Endothelial cell of umbilical vein (primary cell): ENCODE data around the gene CCER1. TPM values are rescaled to one million over a fixed set of nuclear protein-coding genes. Genes with fewer than 3 reads are reported as not detected.
A peak's percentile ranks its signal among the peaks of the same experiment; 100 is the strongest.

Experiments used
- BruUV-seq: library from RNA; stranded (reverse); fragments of 400-500 nt; replicated peaks from 2 replicates; lab custom pipeline; 2021; lab: Mats Ljungman, UMichigan
- CTCF ChIA-PET: fragments of 300-600, 350-600 bp; sonication (Branson Sonifier 250); formaldehyde crosslinking; loops from one replicate; lab custom pipeline; 2021; ENCODE audit warnings: antibody characterized with exemption, inconsistent platforms; lab: Charles Lee
- POLR2A ChIA-PET: fragments of 300-600, 350-600 bp; sonication (Branson Sonifier 250); formaldehyde crosslinking; loops from one replicate; lab custom pipeline; 2021; ENCODE audit warnings: antibody characterized with exemption, inconsistent platforms; lab: Charles Lee
- DNase-seq: peaks from one replicate; pipeline ENCODE4 v3.0.0-alpha.2; 2011; ENCODE audit warnings: low read depth, low spot score
- FAIRE-seq: peaks from 2 replicates; lab custom pipeline; 2011; peaks lifted over from hg19 to GRCh38; lab: Jason Lieb, UNC
- H2AFZ ChIP-seq: 2 replicates; pipeline ENCODE4 v1.6.0; 2012; ENCODE audit warnings: low read depth, low read length, control low read depth, inconsistent platforms
- H3K27ac ChIP-seq: 2 replicates; pipeline ENCODE4 v1.5.1; 2011; ENCODE audit warnings: low read depth, mild to moderate bottlenecking, control low read depth, low read length, moderate library complexity; ENCODE audit not compliant: insufficient read depth
- H3K27me3 ChIP-seq, 2 experiments: 2 replicates each; pipeline versions ENCODE4 v1.6.0 to v1.6.1; 2011; ENCODE audit warnings: low read length in 2 of 2, mixed read lengths in 1 of 2; ENCODE audit not compliant: control insufficient read depth in 2 of 2, insufficient read depth in 2 of 2
- H3K36me3 ChIP-seq, 2 experiments: 2 replicates in 1 of 2; 3 replicates in 1 of 2; pipeline ENCODE4 v1.5.1; 2011; ENCODE audit warnings: low read length in 2 of 2, mild to moderate bottlenecking in 1 of 2, moderate library complexity in 1 of 2; ENCODE audit not compliant: control insufficient read depth in 2 of 2, insufficient read depth in 2 of 2; ENCODE audit errors: extremely low read depth in 1 of 2
- H3K4me1 ChIP-seq: 3 replicates; pipeline ENCODE4 v1.5.1; 2011; ENCODE audit warnings: mild to moderate bottlenecking, low read length; ENCODE audit not compliant: control insufficient read depth, insufficient read depth; ENCODE audit errors: extremely low read depth
- H3K4me2 ChIP-seq: 2 replicates; pipeline ENCODE4 v1.6.1; 2011; ENCODE audit warnings: low read length, control low read depth, mixed read lengths; ENCODE audit not compliant: insufficient read depth
- H3K4me3 ChIP-seq, 3 experiments: fragments of 200-600 bp in 1 of 3; sonication (generic), shearing (Covaris generic) in 1 of 3; replicated peaks in 1 of 3; 2 replicates each; pipeline ENCODE4 v1.5.1; 2011 to 2016; ENCODE audit warnings: control low read depth in 3 of 3, low read length in 3 of 3, mild to moderate bottlenecking in 2 of 3, inconsistent platforms in 1 of 3, low read depth in 1 of 3, moderate library complexity in 1 of 3; ENCODE audit not compliant: insufficient read depth in 1 of 3
- H3K79me2 ChIP-seq: 2 replicates; pipeline ENCODE4 v1.6.0; 2012; ENCODE audit warnings: low read length, inconsistent platforms; ENCODE audit not compliant: control insufficient read depth, insufficient read depth
- H3K9ac ChIP-seq: replicated peaks from 2 replicates; pipeline ENCODE3; 2011; ENCODE audit warnings: low read length, control low read depth; ENCODE audit not compliant: insufficient read depth; ENCODE audit errors: extremely low read depth
- H3K9me1 ChIP-seq: replicated peaks from 3 replicates; pipeline ENCODE4 v1.6.0; 2011; ENCODE audit warnings: mild to moderate bottlenecking, low read length; ENCODE audit not compliant: control insufficient read depth, insufficient read depth; ENCODE audit errors: extremely low read depth
- H3K9me3 ChIP-seq: replicated peaks from 2 replicates; pipeline ENCODE4 v1.5.1; 2012; ENCODE audit warnings: low read length, inconsistent platforms; ENCODE audit not compliant: control insufficient read depth, insufficient read depth
- H4K20me1 ChIP-seq: replicated peaks from 2 replicates; pipeline ENCODE3; 2011; ENCODE audit warnings: mild to moderate bottlenecking, low read length; ENCODE audit not compliant: control insufficient read depth, insufficient read depth; ENCODE audit errors: extremely low read depth
- CTCF ChIP-seq, 2 donors: IDR thresholded peaks; 1 replicate in 1 of 2; 2 replicates in 1 of 2; pipeline ENCODE4 v1.5.1; 2011; ENCODE audit warnings: low read length in 2 of 2, mild to moderate bottlenecking in 2 of 2, moderate library complexity in 2 of 2, control low read depth in 1 of 2, inconsistent platforms in 1 of 2, low read depth in 1 of 2; ENCODE audit not compliant: insufficient read depth in 1 of 2; ENCODE audit errors: extremely low read depth in 1 of 2
- EZH2 ChIP-seq: IDR thresholded peaks from 2 replicates; pipeline ENCODE4 v1.6.1; 2012; ENCODE audit warnings: borderline replicate concordance, low read depth, mild to moderate bottlenecking, moderate library complexity, low read length, inconsistent platforms; ENCODE audit not compliant: severe bottlenecking
- FOS ChIP-seq: IDR thresholded peaks from 2 replicates; pipeline ENCODE4 v1.6.1; 2011; ENCODE audit warnings: mild to moderate bottlenecking, low read length, moderate library complexity, borderline replicate concordance; ENCODE audit not compliant: insufficient read depth
- GATA2 ChIP-seq: IDR thresholded peaks from 2 replicates; pipeline ENCODE4 v1.7.0; 2011; ENCODE audit warnings: low read depth, mild to moderate bottlenecking, moderate library complexity, mixed read lengths, low read length; ENCODE audit not compliant: insufficient read length, insufficient read depth
- JUN ChIP-seq: IDR thresholded peaks from 2 replicates; pipeline ENCODE4 v1.6.1; 2011; ENCODE audit warnings: borderline replicate concordance, low read depth; ENCODE audit not compliant: insufficient read length, insufficient read depth
- MAX ChIP-seq: IDR thresholded peaks from 2 replicates; pipeline ENCODE4 v1.6.1; 2011; ENCODE audit not compliant: insufficient read depth, insufficient read length
- MYC ChIP-seq: IDR thresholded peaks from one replicate; pipeline ENCODE4 v1.6.1; 2011; ENCODE audit warnings: mild to moderate bottlenecking, low read depth, low read length
- POLR2A ChIP-seq: IDR thresholded peaks from 2 replicates; pipeline ENCODE4 v1.6.1; 2012; ENCODE audit warnings: low read depth, mild to moderate bottlenecking, control low read depth, low read length
- POLR2AphosphoS5 ChIP-seq: IDR thresholded peaks from 2 replicates; pipeline ENCODE4 v1.6.1; 2012; ENCODE audit warnings: low read depth, mild to moderate bottlenecking, control low read depth, low read length, moderate library complexity; ENCODE audit not compliant: insufficient read depth
- dilution Hi-C: fragments of 300-500 bp; cut with MboI; formaldehyde crosslinking; loops from one replicate; pipeline ENCODE4 v1.15.0; 2019; ENCODE audit warnings: low sequenced_read_pairs; ENCODE audit not compliant: extremely low pct_ligation_motif_present
- intact Hi-C: fragments of 100-400 bp; cut with micrococcal nuclease; formaldehyde crosslinking; loops from one replicate; pipeline ENCODE4 v1.10.0; 2022
- polyA plus RNA-seq, 4 experiments: library from polyadenylated mRNA; depleted of rRNA in 3 of 4; stranded (reverse) in 3 of 4; unstranded in 1 of 4; fragments of >200 nt; gene quantifications; 2 replicates each; pipeline versions ENCODE4 v1.2.1 to v1.2.3, GENCODE V29; 2011 to 2012; ENCODE audit warnings: missing spikeins in 1 of 4
- total RNA-seq: library from RNA; stranded (reverse); gene quantifications from 2 replicates; pipeline ENCODE4 v1.2.3, GENCODE V29; 2021

The CCER1 gene
- total and polyA plus RNA-seq, 2 donors (not counting 3 experiments of a cell fraction or from before 2014, with no cell fraction given) = not detected

GRCh38 chr12:90908465-90908864 is 46.5 kb downstream of the CCER1 start:
- no peak overlapping the region for H3K4me2 ChIP-seq
- TF ChIP-seq POLR2AphosphoS5 = no peak
- peak; percentile 73 for TF ChIP-seq FOS
- TF ChIP-seq JUN = no peak
- no peak for TF ChIP-seq MYC
- TF ChIP-seq POLR2A = no peak
- no peak for TF ChIP-seq EZH2
- TF ChIP-seq GATA2 = peak; percentile 27
- TF ChIP-seq CTCF (IDR thresholded peaks at IDR 0.05; ENCODE audit: extremely low read depth in 1 of 2, insufficient read depth in 1 of 2, low read depth in 1 of 2, low read length in 2 of 2) = no peak
- no peak for TF ChIP-seq MAX
- H3K36me3 ChIP-seq = no peaks in the 10 kb centered on the region
- BruUV-seq = no TSS peak
- no peaks in the 10 kb centered on the region for H3K27me3 ChIP-seq
- H3K4me1 ChIP-seq = no peaks in the 10 kb centered on the region
- no peaks in the 10 kb centered on the region for H3K9me1 ChIP-seq
- no peak overlapping the region for H3K4me3 ChIP-seq
- CTCF ChIA-PET = interaction anchor here (0.5 to 1.7 kb wide), 8 partner anchors 32 to 1366 kb away, joined by 3 to 7 read pairs (median 4); no protein-coding TSS in a partner anchor
- H3K9me3 ChIP-seq = no peaks in the 10 kb centered on the region
- H4K20me1 ChIP-seq = no peaks in the 10 kb centered on the region
- dilution Hi-C loops (no loop called here), intact Hi-C loops (loop anchor here (2.0 to 10.0 kb wide), 3 partner anchors 214 to 1366 kb away; no protein-coding TSS in a partner anchor)
- no peak overlapping the region for H3K9ac ChIP-seq
- no peak overlapping the region for H2AFZ ChIP-seq
- FAIRE-seq (peak; percentile 70), DNase-seq (peak; percentile 69)
- no peaks in the 10 kb centered on the region for H3K79me2 ChIP-seq
- POLR2A ChIA-PET = no interaction called here
- no peak overlapping the region for H3K27ac ChIP-seq
